Placental pericyte (primary cell): ENCODE measurements around the gene SRGAP1. TPM values are rescaled to one million over a fixed set of nuclear protein-coding genes. Genes with fewer than 3 reads are reported as not detected.

Experiments used
- small RNA-seq: library from RNA; depleted of rRNA; stranded (forward); fragments of <200 nt; gene quantifications from one replicate; pipeline ENCODE3, GENCODE V24; 2012; ENCODE audit warnings: low replicate concordance
- total RNA-seq: library from RNA; depleted of rRNA; stranded (reverse); fragments of >200 nt; gene quantifications from 2 replicates; pipeline ENCODE4 v1.2.3, GENCODE V29; 2012

SRGAP1 gene
- total RNA-seq, result 18.9 and 19.9 TPM in 2 replicates

GRCh38 chr12:63844391-63845341, at the start of gene SRGAP1:
TSS of gene SRGAP1 (plus strand) at chr12:63844700. CDS start at chr12:63844817, 117 bp downstream.

Small RNA genes within 50 kb of the gene (small RNA-seq; reads per million reads assigned to genes)
- gene AC020611.1 (not detected), gene RNU6-1009P (not detected)

Other genes with a start within 250 kb of the SRGAP1 start
- 1.3 and 9.7 TPM in 2 replicates for gene DPY19L2, start 176.2 kb upstream of the SRGAP1 start, total RNA-seq
- gene RXYLT1, start 64.8 kb upstream of the SRGAP1 start, total RNA-seq, result 10.7 and 17.5 TPM in 2 replicates